MM.1S (cell line): ENCODE measurements around the gene KCNH4.

ENCODE experiments used
- DNase-seq: peaks from one replicate; pipeline ENCODE4 v3.0.0-alpha.2; 2015
- H2AFZ ChIP-seq: fragments of 300-600 bp; sonication (generic); 2 replicates; pipeline ENCODE4 v1.6.0; 2016; ENCODE audit warnings: antibody characterized with exemption, low read length
- H3F3A ChIP-seq: fragments of 300-600 bp; sonication (generic); 2 replicates; pipeline ENCODE4 v1.6.1; 2016; ENCODE audit warnings: mild to moderate bottlenecking, antibody characterized with exemption, low read length, moderate library complexity, mixed read lengths; ENCODE audit not compliant: insufficient read depth
- H3K27ac ChIP-seq: fragments of 300-600 bp; sonication (generic); 2 replicates; pipeline ENCODE4 v1.5.1; 2016; ENCODE audit warnings: mild to moderate bottlenecking, low read length
- H3K27me3 ChIP-seq: fragments of 300-600 bp; sonication (generic); replicated peaks from 2 replicates; pipeline ENCODE4 v1.6.0; 2016; ENCODE audit warnings: low read length; ENCODE audit not compliant: insufficient read depth
- H3K36me3 ChIP-seq: fragments of 300-600 bp; sonication (generic); replicated peaks from 2 replicates; pipeline ENCODE4 v1.6.1; 2016; ENCODE audit warnings: mild to moderate bottlenecking, low read length, mixed read lengths; ENCODE audit not compliant: insufficient read depth
- H3K4me1 ChIP-seq: fragments of 300-600 bp; sonication (generic); 2 replicates; pipeline ENCODE4 v1.6.1; 2016; ENCODE audit warnings: low read length, mixed read lengths
- H3K4me2 ChIP-seq: fragments of 300-600 bp; sonication (generic); 2 replicates; pipeline ENCODE4 v1.6.0; 2016; ENCODE audit warnings: low read depth, low read length
- H3K4me3 ChIP-seq: fragments of 300-600 bp; sonication (generic); 2 replicates; pipeline ENCODE4 v1.5.1; 2016; ENCODE audit warnings: low read length, mixed read lengths
- H3K79me2 ChIP-seq: fragments of 300-600 bp; sonication (generic); 2 replicates; pipeline ENCODE4 v1.6.1; 2016; ENCODE audit warnings: mixed run types, low read length, mixed read lengths
- H3K9ac ChIP-seq: fragments of 300-600 bp; sonication (generic); 2 replicates; pipeline ENCODE4 v1.6.1; 2016; ENCODE audit warnings: low read length, mixed read lengths
- H3K9me2 ChIP-seq: fragments of 300-600 bp; sonication (generic); replicated peaks from 2 replicates; pipeline ENCODE4 v1.6.1; 2016; ENCODE audit warnings: mild to moderate bottlenecking, low read length, mixed read lengths; ENCODE audit not compliant: insufficient read depth
- H3K9me3 ChIP-seq: fragments of 300-600 bp; sonication (generic); replicated peaks from 2 replicates; pipeline ENCODE4 v1.6.1; 2016; ENCODE audit warnings: mild to moderate bottlenecking, low read length, mixed read lengths; ENCODE audit not compliant: insufficient read depth
- H4K20me1 ChIP-seq: fragments of 300-600 bp; sonication (generic); 2 replicates; pipeline ENCODE4 v1.6.1; 2016; ENCODE audit warnings: mild to moderate bottlenecking, low read length, moderate library complexity, mixed read lengths; ENCODE audit not compliant: insufficient read depth
- EZH2 ChIP-seq: fragments of 300-600 bp; sonication (generic); optimal IDR thresholded peaks from 2 replicates; pipeline ENCODE3; 2017; ENCODE audit warnings: low read depth, mild to moderate bottlenecking, antibody characterized with exemption, low read length, mixed read lengths
- EZH2phosphoT487 ChIP-seq: fragments of 300-600 bp; sonication (generic); IDR thresholded peaks from 2 replicates; pipeline ENCODE4 v1.6.1; 2018; ENCODE audit warnings: antibody characterized with exemption, low read length
- TF ChIP-seq, protein P1 (sequence below): fragments of 300-600 bp; sonication (generic); IDR thresholded peaks from 2 replicates; pipeline ENCODE4 v1.5.1; 2016; ENCODE audit warnings: antibody characterized with exemption, low read length, mixed read lengths

KCNH4 gene

DNA sequence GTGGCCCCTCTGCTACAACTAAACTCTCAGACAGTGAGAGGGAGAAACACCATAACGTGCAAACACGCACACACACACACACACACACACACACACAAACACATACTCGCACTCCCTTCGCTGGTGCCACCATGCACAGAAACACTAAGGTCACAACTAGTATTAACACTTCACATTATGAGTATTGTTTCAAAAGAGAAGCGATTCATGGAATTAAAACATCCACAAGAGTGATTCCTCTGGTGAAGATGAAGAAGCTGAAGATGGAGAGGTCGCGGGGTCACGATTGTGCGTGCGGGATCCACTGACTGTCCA lies 20.5 kb upstream of the KCNH4 start:
- no peaks in the 10 kb centered on the region for H3F3A ChIP-seq
- no peak for DNase-seq
- TF ChIP-seq EZH2phosphoT487: no peak
- TF ChIP-seq EZH2: no peak
- TF ChIP-seq, protein P1, sequence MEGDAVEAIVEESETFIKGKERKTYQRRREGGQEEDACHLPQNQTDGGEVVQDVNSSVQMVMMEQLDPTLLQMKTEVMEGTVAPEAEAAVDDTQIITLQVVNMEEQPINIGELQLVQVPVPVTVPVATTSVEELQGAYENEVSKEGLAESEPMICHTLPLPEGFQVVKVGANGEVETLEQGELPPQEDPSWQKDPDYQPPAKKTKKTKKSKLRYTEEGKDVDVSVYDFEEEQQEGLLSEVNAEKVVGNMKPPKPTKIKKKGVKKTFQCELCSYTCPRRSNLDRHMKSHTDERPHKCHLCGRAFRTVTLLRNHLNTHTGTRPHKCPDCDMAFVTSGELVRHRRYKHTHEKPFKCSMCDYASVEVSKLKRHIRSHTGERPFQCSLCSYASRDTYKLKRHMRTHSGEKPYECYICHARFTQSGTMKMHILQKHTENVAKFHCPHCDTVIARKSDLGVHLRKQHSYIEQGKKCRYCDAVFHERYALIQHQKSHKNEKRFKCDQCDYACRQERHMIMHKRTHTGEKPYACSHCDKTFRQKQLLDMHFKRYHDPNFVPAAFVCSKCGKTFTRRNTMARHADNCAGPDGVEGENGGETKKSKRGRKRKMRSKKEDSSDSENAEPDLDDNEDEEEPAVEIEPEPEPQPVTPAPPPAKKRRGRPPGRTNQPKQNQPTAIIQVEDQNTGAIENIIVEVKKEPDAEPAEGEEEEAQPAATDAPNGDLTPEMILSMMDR: no peak
- no peaks in the 10 kb centered on the region for H3K79me2 ChIP-seq
- H3K4me3 ChIP-seq: no peak overlapping the region
- H3K27ac ChIP-seq: no peak overlapping the region
- H3K4me2 ChIP-seq: no peak overlapping the region
- H3K9me2 ChIP-seq: no peaks in the 10 kb centered on the region
- no peak overlapping the region for H2AFZ ChIP-seq
- H3K9ac ChIP-seq: no peak overlapping the region
- H3K9me3 ChIP-seq: no peaks in the 10 kb centered on the region
- no peaks in the 10 kb centered on the region for H3K36me3 ChIP-seq
- H3K27me3 ChIP-seq: no peaks in the 10 kb centered on the region
- no peaks in the 10 kb centered on the region for H4K20me1 ChIP-seq
- H3K4me1 ChIP-seq: no peaks in the 10 kb centered on the region

DNA sequence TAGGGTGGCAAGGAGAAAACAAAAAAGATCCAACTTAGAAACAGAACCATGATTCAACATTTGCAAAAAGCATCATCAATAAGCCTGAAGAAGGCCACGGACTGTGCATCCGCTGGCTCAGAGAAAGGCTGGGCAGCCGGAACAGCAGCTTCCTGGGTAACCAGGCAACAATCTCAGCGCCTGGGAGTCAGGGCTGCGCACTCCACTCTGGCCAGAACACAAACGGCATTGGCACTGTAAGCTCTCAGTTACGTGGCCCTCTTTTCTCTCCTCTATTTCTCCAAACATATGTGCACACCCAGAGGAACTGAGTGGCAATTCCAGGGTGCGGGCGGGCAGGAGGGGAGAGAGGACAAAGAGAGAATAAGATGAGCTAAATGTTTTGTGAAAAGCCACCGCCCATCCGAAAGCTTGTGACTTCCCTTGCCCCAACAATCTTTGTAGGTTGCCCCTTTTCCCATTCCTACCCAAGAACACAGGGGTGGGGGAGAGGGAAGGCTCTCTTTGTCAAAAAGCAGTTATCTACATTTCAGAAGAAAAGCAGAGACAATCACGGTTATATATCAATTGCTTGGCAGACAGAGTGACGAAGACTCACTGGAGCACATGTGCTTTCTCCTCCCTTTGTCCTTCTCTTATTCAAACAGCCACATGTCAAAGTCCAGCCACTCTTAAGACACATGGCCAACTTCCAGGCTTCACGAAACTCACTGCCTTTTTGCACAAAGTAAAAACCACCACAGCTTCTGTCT lies 19.9 kb upstream of the KCNH4 start:
- Histone ChIP-seq H2AFZ (no peak overlapping the region), H3K27ac (no peak overlapping the region), H3K9me3 (no peaks in the 10 kb centered on the region), H3K4me2 (no peak overlapping the region), H3K4me1 (no peaks in the 10 kb centered on the region), H3K36me3 (no peaks in the 10 kb centered on the region), H3K9me2 (no peaks in the 10 kb centered on the region), H3F3A (no peaks in the 10 kb centered on the region), H3K79me2 (no peaks in the 10 kb centered on the region), H4K20me1 (no peaks in the 10 kb centered on the region), H3K4me3 (no peak overlapping the region), H3K9ac (no peak overlapping the region), H3K27me3 (no peaks in the 10 kb centered on the region)
- TF ChIP-seq EZH2: no peak
- TF ChIP-seq EZH2phosphoT487: no peak
- TF ChIP-seq, protein P1: no peak
- DNase-seq: no peak

DNA sequence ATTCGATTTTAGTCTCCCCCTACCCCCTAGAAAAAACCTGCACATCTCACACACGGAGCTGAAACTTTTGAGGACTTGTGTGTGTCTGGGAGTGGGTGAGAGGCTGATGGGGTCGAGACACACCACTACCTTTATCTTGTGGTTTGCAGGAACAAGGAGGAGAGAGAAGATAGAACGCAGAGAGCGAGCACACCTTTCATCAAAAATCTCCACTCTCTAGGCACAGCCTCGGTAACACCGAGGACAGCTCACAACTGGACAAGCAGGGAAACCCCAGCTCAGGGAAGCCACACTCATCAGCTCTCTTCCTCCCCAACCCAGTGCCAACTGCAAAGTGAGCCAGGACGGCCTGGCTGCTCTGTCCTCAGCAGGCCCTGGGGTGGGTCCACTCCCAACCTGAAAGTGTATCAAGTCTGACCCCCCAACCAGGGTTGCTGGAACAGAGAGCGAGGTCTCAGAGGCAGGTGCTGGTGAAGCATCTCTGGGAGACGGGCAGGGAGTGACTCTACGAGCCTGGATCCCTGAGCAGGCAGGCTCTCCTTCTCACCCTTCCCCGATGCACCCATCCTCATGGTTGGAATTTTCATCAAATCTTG lies 18.6 kb upstream of the KCNH4 start:
- Histone ChIP-seq H3K79me2 (no peaks in the 10 kb centered on the region), H3K27ac (no peak overlapping the region), H3K36me3 (no peaks in the 10 kb centered on the region), H3K27me3 (no peaks in the 10 kb centered on the region), H2AFZ (no peak overlapping the region), H3K4me3 (no peak overlapping the region), H3K9me2 (no peaks in the 10 kb centered on the region), H3K9me3 (no peaks in the 10 kb centered on the region), H3K9ac (no peak overlapping the region), H4K20me1 (no peaks in the 10 kb centered on the region), H3K4me2 (no peak overlapping the region), H3F3A (no peaks in the 10 kb centered on the region), H3K4me1 (no peaks in the 10 kb centered on the region)
- DNase-seq: no peak
- TF ChIP-seq EZH2 (no peak), EZH2phosphoT487 (no peak)

DNA sequence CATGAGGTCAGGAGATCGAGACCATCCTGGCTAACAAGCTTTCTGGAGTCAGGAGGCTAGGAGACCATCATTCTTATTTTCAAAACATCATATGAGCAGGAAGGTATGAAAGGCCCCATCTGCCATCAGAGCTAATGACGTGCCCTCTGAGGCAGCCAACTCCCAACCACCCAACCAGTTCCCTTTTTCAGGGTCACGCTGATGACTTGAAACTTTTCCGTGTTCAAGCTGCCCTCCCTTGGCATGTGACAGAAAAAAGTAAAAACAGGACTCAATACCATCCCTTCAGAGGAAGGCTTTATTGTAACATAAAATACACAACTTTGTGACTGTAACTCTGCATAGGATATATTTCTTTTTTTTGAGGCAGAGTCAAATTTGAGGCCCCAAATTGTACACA lies 18.0 kb upstream of the KCNH4 start:
- H4K20me1 ChIP-seq: no peaks in the 10 kb centered on the region
- no peaks in the 10 kb centered on the region for H3K9me2 ChIP-seq
- no peak overlapping the region for H3K27ac ChIP-seq
- H3K27me3 ChIP-seq: no peaks in the 10 kb centered on the region
- DNase-seq: no peak
- H3K9me3 ChIP-seq: no peaks in the 10 kb centered on the region
- peaks cover 1% of the 10 kb centered on the region; the same call in 1 of the 2 replicates for H3K79me2 ChIP-seq
- no peak overlapping the region for H3K9ac ChIP-seq
- no peaks in the 10 kb centered on the region for H3K4me1 ChIP-seq
- H2AFZ ChIP-seq: no peak overlapping the region
- no peak overlapping the region for H3K4me2 ChIP-seq
- H3F3A ChIP-seq: no peaks in the 10 kb centered on the region
- no peak overlapping the region for H3K4me3 ChIP-seq
- TF ChIP-seq, protein P1: no peak
- TF ChIP-seq EZH2 (no peak), EZH2phosphoT487 (no peak)
- H3K36me3 ChIP-seq: no peaks in the 10 kb centered on the region
